GM12865 (cell line): ENCODE data around the gene TANC1.

Experiments
- DNase-seq: peaks from one replicate; pipeline ENCODE4 v3.0.0; 2010; ENCODE audit warnings: low read depth
- H3K4me3 ChIP-seq: 2 replicates; pipeline ENCODE4 v1.5.1; 2011; ENCODE audit warnings: mild to moderate bottlenecking, low read depth, low read length, control low read depth
- TF ChIP-seq, protein P1 (sequence below): IDR thresholded peaks from 2 replicates; pipeline ENCODE4 v1.5.1; 2011; ENCODE audit warnings: low read length, control low read depth, low read depth, inconsistent platforms; ENCODE audit not compliant: insufficient read depth; ENCODE audit errors: missing control alignments

TANC1 gene

GRCh38 chr2:159217676-159218075 is 249.2 kb downstream of the TANC1 start:
- H3K4me3 ChIP-seq, result no peak overlapping the region
- TF ChIP-seq, protein P1, sequence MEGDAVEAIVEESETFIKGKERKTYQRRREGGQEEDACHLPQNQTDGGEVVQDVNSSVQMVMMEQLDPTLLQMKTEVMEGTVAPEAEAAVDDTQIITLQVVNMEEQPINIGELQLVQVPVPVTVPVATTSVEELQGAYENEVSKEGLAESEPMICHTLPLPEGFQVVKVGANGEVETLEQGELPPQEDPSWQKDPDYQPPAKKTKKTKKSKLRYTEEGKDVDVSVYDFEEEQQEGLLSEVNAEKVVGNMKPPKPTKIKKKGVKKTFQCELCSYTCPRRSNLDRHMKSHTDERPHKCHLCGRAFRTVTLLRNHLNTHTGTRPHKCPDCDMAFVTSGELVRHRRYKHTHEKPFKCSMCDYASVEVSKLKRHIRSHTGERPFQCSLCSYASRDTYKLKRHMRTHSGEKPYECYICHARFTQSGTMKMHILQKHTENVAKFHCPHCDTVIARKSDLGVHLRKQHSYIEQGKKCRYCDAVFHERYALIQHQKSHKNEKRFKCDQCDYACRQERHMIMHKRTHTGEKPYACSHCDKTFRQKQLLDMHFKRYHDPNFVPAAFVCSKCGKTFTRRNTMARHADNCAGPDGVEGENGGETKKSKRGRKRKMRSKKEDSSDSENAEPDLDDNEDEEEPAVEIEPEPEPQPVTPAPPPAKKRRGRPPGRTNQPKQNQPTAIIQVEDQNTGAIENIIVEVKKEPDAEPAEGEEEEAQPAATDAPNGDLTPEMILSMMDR, result no peak
- DNase-seq, result no peak

- H3K4me3 ChIP-seq, result no peak overlapping the region
- no peak for DNase-seq
- TF ChIP-seq, protein P1, result no peak
Observed at GRCh38 chr2:159218389-159218788, 249.9 kb downstream of the TANC1 start.

DNA sequence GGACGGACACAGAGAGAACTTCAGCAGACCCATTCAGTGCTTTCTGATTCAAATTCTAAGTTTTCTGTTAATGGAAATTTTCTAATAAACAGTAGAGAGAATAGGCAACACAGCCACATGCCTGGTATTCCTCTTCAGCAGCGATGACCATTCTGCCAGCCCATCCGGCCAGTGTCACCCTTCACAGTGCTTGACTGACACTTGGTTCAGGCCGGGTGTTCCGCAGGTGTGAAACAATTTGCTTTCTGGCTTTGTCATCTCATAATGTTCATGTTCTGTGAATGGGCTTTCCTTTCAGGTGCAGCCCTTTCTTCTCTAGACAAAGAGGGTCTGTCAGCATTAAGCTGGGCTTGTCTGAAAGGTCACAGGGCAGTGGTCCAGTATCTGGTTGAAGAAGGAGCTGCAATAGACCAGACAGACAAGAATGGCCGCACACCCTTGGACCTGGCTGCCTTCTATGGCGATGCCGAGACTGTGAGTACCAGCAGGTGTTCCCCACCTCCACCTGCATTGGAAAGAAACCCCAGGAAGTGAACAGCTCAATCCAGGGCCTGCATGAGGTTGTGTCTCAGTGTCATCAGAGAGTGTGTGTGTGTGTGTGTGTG is 251.1 kb downstream of the TANC1 start:
- no peak for DNase-seq
- TF ChIP-seq, protein P1, result no peak
- H3K4me3 ChIP-seq, result no peak overlapping the region

- H3K4me3 ChIP-seq, result no peak overlapping the region
- no peak for DNase-seq
- TF ChIP-seq, protein P1, result no peak
Observed at GRCh38 chr2:159224061-159224813, 255.8 kb downstream of the TANC1 start.

DNA sequence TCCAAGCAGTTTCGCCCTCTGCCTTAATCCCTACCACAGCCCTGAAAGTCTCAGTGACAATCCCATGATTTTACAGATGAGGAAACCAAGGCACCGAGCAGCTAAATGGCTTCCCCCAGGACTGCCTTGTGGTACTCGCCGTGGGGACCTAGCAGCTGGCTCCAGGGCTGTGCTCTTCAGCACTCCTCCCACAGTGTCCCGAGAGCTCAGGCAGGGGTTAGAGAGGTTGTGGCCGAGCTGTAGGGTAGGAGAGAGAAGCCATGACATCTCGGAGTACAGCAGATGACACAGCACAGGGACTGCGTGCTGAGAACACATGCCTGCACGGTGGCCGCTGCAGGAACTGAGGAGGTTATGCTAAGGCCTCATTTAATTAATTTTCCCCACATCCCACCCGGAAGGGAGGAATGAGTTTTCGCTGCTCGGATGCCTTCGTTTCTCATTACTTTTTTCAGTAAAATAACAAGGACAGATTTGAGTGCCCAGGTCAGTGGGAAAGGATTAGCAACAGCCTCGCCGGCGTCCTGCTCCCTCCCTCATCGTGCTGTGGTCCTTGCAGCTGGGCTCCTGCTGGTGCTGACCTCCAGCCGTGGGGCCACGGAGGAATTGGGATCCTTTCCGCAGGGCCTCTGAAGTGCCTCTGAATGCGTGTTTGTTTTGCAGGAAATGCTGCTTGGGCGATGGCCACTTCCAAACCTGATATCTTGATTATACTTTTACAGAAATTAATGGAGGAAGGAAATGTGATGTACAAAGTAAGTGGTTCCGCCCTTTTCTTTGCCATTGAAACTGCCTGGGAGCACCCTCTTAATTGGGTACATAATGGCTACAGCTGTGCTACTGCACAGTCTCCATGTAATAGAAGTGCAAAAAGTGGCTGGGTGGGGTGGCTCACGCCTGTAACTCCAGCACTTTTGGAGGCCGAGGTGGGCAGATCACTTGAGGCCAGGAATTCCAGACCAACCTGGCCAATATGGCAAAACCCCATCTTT is 256.9 kb downstream of the TANC1 start:
- H3K4me3 ChIP-seq, result no peak overlapping the region
- DNase-seq, result no peak
- TF ChIP-seq, protein P1, result no peak

- H3K4me3 ChIP-seq, result no peak overlapping the region
- DNase-seq, result peak; percentile 11
- TF ChIP-seq, protein P1, result no peak
Observed at GRCh38 chr2:159226059-159226461, 257.6 kb downstream of the TANC1 start.
